NCI-H2107 treated with DMSO at 0.1 percent for 48 hours (cell line): ENCODE results near the gene SEPHS1.
"Not testable (repeated sequence)": the region's sequence is repeated elsewhere in the genome, so short reads cannot be mapped to it uniquely, and the experiment has no call there.

Experiments
- DNase-seq: peaks from one replicate; lab custom pipeline; 2025; ENCODE audit not compliant: unreplicated experiment; lab: John Stamatoyannopoulos, UW

The SEPHS1 gene

GRCh38 chr10:13291821-13292773 is 56.0 kb downstream of the SEPHS1 start:
- DNase-seq, result no peak

GRCh38 chr10:13291061-13291460 is 57.0 kb downstream of the SEPHS1 start:
- DNase-seq, result no peak

DNA sequence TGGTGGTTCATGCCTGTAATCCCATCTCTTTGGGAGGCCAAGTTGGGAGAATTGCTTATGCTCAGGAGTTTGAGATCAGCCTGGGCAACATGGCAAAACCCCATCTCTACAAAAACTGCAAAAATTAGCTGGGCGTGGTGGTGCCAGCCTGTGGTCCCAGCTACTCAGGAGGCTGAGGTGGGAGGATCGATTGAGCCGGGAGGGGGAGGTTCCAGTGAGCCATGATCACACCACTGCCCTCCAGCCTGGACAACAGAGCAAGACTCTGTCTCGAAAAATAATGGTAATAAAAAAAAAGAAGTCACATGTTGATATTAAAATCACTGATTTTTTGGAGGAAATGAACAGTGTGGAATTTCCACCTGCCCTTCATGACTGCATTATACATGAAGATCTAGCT is 64.0 kb downstream of the SEPHS1 start:
- DNase-seq, result no peak

DNA sequence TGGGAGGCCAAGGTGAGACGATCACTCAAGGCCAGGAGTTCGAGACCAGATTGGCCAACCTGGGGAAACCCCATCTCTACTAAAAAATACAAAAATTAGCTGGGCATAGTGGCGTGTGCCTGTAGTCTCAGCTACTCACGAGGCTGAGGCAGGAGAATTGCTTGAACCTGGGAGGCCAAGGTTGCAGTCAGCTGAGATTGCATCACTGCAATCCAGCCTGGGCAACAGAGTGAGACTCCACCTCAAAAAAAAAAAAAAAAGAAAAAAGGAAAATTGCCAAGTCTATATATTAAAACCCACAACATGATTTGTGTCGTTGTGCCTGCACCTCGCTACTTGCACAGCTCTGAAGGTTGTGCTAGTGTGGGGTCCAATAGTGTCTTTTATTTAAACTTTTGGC is 65.7 kb downstream of the SEPHS1 start:
- DNase-seq, result not testable (repeated sequence)

DNA sequence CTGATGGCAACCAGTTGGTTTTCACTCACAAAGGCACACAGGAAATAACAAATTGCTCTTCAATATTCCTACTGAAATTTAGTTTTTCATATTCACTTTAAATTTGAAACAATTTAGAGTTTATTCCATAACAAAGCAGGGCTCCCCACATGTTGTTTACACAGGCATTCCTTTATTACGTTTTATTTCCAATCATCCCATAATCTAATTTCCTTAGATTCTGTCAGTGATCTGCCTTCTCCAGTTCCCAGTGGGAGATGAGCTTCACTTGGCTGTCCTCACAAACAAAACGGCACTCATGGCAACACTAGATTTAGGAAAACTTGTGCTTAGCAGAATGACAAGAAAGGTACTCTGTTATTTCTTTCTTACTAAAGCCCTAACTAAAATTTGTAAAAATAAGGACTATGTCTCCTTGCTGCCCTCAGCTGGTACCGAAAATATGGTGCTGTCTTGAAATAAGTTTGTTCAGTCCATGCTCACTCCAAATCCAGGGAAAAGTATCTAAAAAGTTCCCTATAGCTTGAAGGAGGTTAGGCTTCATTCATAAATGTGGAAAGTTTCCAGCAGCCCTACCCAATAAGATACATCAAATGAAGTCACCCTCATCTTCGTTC is 71.2 kb downstream of the SEPHS1 start:
- DNase-seq, result no peak

- DNase-seq, result not testable (repeated sequence)
Measured at GRCh38 chr10:13276146-13276545, 71.9 kb downstream of the SEPHS1 start.

GRCh38 chr10:13272164-13272571 is 75.9 kb downstream of the SEPHS1 start:
- peak; percentile 9 for DNase-seq

GRCh38 chr10:13271552-13272163 is 76.4 kb downstream of the SEPHS1 start:
- peak; percentile 18 for DNase-seq

DNA sequence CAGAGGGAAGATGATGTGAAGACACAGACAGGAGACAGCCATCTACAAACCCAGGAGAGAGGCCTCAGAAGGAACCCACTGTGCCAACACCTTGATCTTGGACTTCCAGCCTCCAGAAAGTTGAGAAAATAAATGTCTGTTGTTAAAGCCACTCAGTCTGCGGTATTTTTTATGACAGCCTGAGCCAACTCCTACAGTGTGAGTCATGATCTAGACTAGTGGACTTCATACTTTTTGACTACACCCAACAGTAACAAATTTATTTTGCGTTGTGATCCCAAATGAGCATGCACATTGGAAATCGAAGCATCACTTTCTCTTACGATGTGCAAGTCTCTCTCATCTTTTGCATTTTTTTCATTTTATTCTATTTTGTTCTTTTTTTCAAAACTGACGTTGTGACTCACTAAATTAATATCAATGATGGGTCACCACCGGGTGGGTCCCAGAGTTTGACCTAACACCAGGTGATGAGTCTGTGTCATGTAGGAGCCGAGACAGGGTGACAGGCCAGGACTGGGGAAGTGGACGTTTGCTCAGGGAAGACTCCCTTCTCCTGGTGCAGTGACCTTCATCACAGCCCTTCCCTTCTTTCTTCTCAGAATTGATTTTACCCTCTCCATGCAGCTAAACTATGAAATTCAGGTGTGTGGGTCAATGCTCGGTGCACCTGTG is 77.1 kb downstream of the SEPHS1 start:
- no peak for DNase-seq

DNA sequence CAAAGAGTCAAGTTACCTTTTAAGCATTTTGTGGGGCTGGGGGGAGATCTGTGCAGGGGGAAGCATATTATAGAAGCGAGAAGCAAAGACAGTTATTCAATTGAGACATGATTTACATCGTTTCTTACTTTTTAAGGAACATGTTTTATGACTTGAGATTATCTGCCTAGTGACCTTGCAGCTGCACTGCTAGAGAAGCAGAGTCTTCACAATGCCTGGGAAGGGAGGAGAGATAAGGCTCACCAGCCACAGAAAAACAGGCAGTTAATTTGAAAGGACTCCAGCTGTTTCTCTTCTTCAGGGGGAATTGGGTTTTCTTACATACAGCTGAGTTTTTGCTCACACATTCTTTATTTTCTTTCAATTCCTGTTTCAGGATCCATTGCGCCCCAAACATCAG is 79.3 kb downstream of the SEPHS1 start:
- DNase-seq, result no peak

DNA sequence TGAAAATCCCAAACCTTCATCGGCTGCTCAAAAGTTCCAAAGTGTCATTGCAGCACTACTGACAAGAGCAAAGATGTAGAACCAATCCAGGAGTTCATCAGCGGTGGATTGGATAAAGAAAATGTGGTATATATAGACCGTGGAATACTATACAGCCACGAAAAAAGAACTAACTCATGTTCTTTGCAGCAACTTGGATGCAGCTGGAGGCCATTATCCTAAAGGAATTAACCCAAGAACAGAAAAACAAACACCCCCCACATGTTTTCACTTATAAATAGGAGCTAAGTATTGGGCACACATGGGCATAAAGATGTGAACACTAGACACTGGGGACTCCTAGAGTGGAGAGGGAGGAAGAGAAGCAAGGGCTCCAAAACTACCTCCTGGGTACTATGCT is 79.8 kb downstream of the SEPHS1 start:
- DNase-seq, result no peak
